ENCODE results near the gene CAST.

CAST gene

GRCh38 chr5:96628406-96628805, 33.8 kb upstream of the CAST start:
- Histone ChIP-seq H3K9me3 (ENCODE audit: control insufficient read depth, insufficient read depth, low read length) (no peaks in the 10 kb centered on the region), H3K27ac (ENCODE audit: low read length) (no peak overlapping the region), H3K36me3 (ENCODE audit: control insufficient read depth, insufficient read depth, low read length) (no peaks in the 10 kb centered on the region), H3K4me3 (ENCODE audit: low read length) (no peak overlapping the region), H3K4me1 (ENCODE audit: control insufficient read depth, insufficient read depth, low read length) (no peaks in the 10 kb centered on the region), H3K27me3 (ENCODE audit: control insufficient read depth, insufficient read depth, low read length) (no peaks in the 10 kb centered on the region)
- WGBS (ENCODE audit: insufficient coverage, insufficient read length): no CpG with 5 or more reads among the region's 3 CpGs
- DNase-seq (ENCODE audit: low read depth, low spot score): no peak

- no peaks in the 10 kb centered on the region for H3K36me3 ChIP-seq (ENCODE audit: control insufficient read depth, insufficient read depth, low read length)
- no peak overlapping the region for H3K27ac ChIP-seq (ENCODE audit: low read length)
- no peak for DNase-seq (ENCODE audit: low read depth, low spot score)
- H3K4me3 ChIP-seq (ENCODE audit: low read length): no peak overlapping the region
- no peaks in the 10 kb centered on the region for H3K4me1 ChIP-seq (ENCODE audit: control insufficient read depth, insufficient read depth, low read length)
- WGBS (ENCODE audit: insufficient coverage, insufficient read length): no CpG with 5 or more reads among the region's 2 CpGs
- no peaks in the 10 kb centered on the region for H3K27me3 ChIP-seq (ENCODE audit: control insufficient read depth, insufficient read depth, low read length)
- H3K9me3 ChIP-seq (ENCODE audit: control insufficient read depth, insufficient read depth, low read length): no peaks in the 10 kb centered on the region
These were observed 32.4 kb upstream of the CAST start for GRCh38 chr5:96629774-96630173.

GRCh38 chr5:96633820-96634219, 28.4 kb upstream of the CAST start:
- H3K27ac ChIP-seq (ENCODE audit: low read length): no peak overlapping the region
- no CpG with 5 or more reads among the region's 4 CpGs for WGBS (ENCODE audit: insufficient coverage, insufficient read length)
- DNase-seq (ENCODE audit: low read depth, low spot score): no peak

GRCh38 chr5:96634881-96635280, 27.3 kb upstream of the CAST start:
- Histone ChIP-seq H3K9me3 (ENCODE audit: control insufficient read depth, insufficient read depth, low read length) (no peaks in the 10 kb centered on the region), H3K27me3 (ENCODE audit: control insufficient read depth, insufficient read depth, low read length) (no peaks in the 10 kb centered on the region), H3K4me3 (ENCODE audit: low read length) (no peak overlapping the region), H3K4me1 (ENCODE audit: control insufficient read depth, insufficient read depth, low read length) (no peaks in the 10 kb centered on the region; the same call in 1 of the 2 replicates), H3K27ac (ENCODE audit: low read length) (no peak overlapping the region), H3K36me3 (ENCODE audit: control insufficient read depth, insufficient read depth, low read length) (no peaks in the 10 kb centered on the region)
- WGBS (ENCODE audit: insufficient coverage, insufficient read length): no CpG with 5 or more reads among the region's 1 CpG
- DNase-seq (ENCODE audit: low read depth, low spot score): no peak

More at GRCh38 chr5:96633820-96634219, 28.4 kb upstream of the CAST start:
- Histone ChIP-seq H3K36me3 (ENCODE audit: control insufficient read depth, insufficient read depth, low read length) (no peaks in the 10 kb centered on the region), H3K4me1 (ENCODE audit: control insufficient read depth, insufficient read depth, low read length) (no peaks in the 10 kb centered on the region; the same call in 1 of the 2 replicates), H3K9me3 (ENCODE audit: control insufficient read depth, insufficient read depth, low read length) (no peaks in the 10 kb centered on the region), H3K27me3 (ENCODE audit: control insufficient read depth, insufficient read depth, low read length) (no peaks in the 10 kb centered on the region), H3K4me3 (ENCODE audit: low read length) (no peak overlapping the region)

- DNase-seq (ENCODE audit: low read depth, low spot score): no peak
- no peaks in the 10 kb centered on the region; the same call in 1 of the 2 replicates for H3K4me1 ChIP-seq (ENCODE audit: control insufficient read depth, insufficient read depth, low read length)
- no CpG with 5 or more reads among the region's 1 CpG for WGBS (ENCODE audit: insufficient coverage, insufficient read length)
- no peaks in the 10 kb centered on the region for H3K36me3 ChIP-seq (ENCODE audit: control insufficient read depth, insufficient read depth, low read length)
- no peak overlapping the region for H3K4me3 ChIP-seq (ENCODE audit: low read length)
- H3K27me3 ChIP-seq (ENCODE audit: control insufficient read depth, insufficient read depth, low read length): no peaks in the 10 kb centered on the region
- no peaks in the 10 kb centered on the region for H3K9me3 ChIP-seq (ENCODE audit: control insufficient read depth, insufficient read depth, low read length)
- H3K27ac ChIP-seq (ENCODE audit: low read length): no peak overlapping the region
These were observed 26.1 kb upstream of the CAST start for GRCh38 chr5:96636046-96636445.

- WGBS (ENCODE audit: insufficient coverage, insufficient read length): 100% methylated on average over 1 of the region's 4 CpGs
- no peak overlapping the region for H3K4me3 ChIP-seq (ENCODE audit: low read length)
These were observed 25.6 kb upstream of the CAST start for GRCh38 chr5:96636594-96636993.

GRCh38 chr5:96637196-96637595, 25.0 kb upstream of the CAST start:
- DNase-seq (ENCODE audit: low read depth, low spot score): no peak
- Histone ChIP-seq H3K36me3 (ENCODE audit: control insufficient read depth, insufficient read depth, low read length) (no peaks in the 10 kb centered on the region), H3K27ac (ENCODE audit: low read length) (no peak overlapping the region), H3K4me3 (ENCODE audit: low read length) (no peak overlapping the region), H3K4me1 (ENCODE audit: control insufficient read depth, insufficient read depth, low read length) (no peaks in the 10 kb centered on the region; the same call in 1 of the 2 replicates), H3K27me3 (ENCODE audit: control insufficient read depth, insufficient read depth, low read length) (no peaks in the 10 kb centered on the region), H3K9me3 (ENCODE audit: control insufficient read depth, insufficient read depth, low read length) (no peaks in the 10 kb centered on the region)
- WGBS (ENCODE audit: insufficient coverage, insufficient read length): no CpG with 5 or more reads among the region's 1 CpG

More at GRCh38 chr5:96636594-96636993, 25.6 kb upstream of the CAST start:
- no peaks in the 10 kb centered on the region; the same call in 1 of the 2 replicates for H3K4me1 ChIP-seq (ENCODE audit: control insufficient read depth, insufficient read depth, low read length)
- no peak for DNase-seq (ENCODE audit: low read depth, low spot score)
- no peaks in the 10 kb centered on the region for H3K36me3 ChIP-seq (ENCODE audit: control insufficient read depth, insufficient read depth, low read length)
- no peak overlapping the region for H3K27ac ChIP-seq (ENCODE audit: low read length)
- no peaks in the 10 kb centered on the region for H3K9me3 ChIP-seq (ENCODE audit: control insufficient read depth, insufficient read depth, low read length)
- no peaks in the 10 kb centered on the region for H3K27me3 ChIP-seq (ENCODE audit: control insufficient read depth, insufficient read depth, low read length)

GRCh38 chr5:96638561-96638960, 23.6 kb upstream of the CAST start:
- no peaks in the 10 kb centered on the region for H3K27me3 ChIP-seq (ENCODE audit: control insufficient read depth, insufficient read depth, low read length)
- no peaks in the 10 kb centered on the region for H3K9me3 ChIP-seq (ENCODE audit: control insufficient read depth, insufficient read depth, low read length)
- no peaks in the 10 kb centered on the region; the same call in 1 of the 2 replicates for H3K4me1 ChIP-seq (ENCODE audit: control insufficient read depth, insufficient read depth, low read length)
- no CpG with 5 or more reads among the region's 3 CpGs for WGBS (ENCODE audit: insufficient coverage, insufficient read length)
- no peak overlapping the region for H3K27ac ChIP-seq (ENCODE audit: low read length)
- no peak overlapping the region for H3K4me3 ChIP-seq (ENCODE audit: low read length)
- H3K36me3 ChIP-seq (ENCODE audit: control insufficient read depth, insufficient read depth, low read length): no peaks in the 10 kb centered on the region
- DNase-seq (ENCODE audit: low read depth, low spot score): no peak

- Histone ChIP-seq H3K36me3 (ENCODE audit: control insufficient read depth, insufficient read depth, low read length) (no peaks in the 10 kb centered on the region), H3K27me3 (ENCODE audit: control insufficient read depth, insufficient read depth, low read length) (no peaks in the 10 kb centered on the region), H3K4me1 (ENCODE audit: control insufficient read depth, insufficient read depth, low read length) (no peaks in the 10 kb centered on the region), H3K4me3 (ENCODE audit: low read length) (no peak overlapping the region), H3K9me3 (ENCODE audit: control insufficient read depth, insufficient read depth, low read length) (no peaks in the 10 kb centered on the region), H3K27ac (ENCODE audit: low read length) (no peak overlapping the region)
- WGBS (ENCODE audit: insufficient coverage, insufficient read length): no CpG with 5 or more reads among the region's 3 CpGs
- DNase-seq (ENCODE audit: low read depth, low spot score): no peak
These were observed 21.5 kb upstream of the CAST start for GRCh38 chr5:96640696-96641095.

GRCh38 chr5:96641368-96642280, 20.6 kb upstream of the CAST start:
- Histone ChIP-seq H3K36me3 (ENCODE audit: control insufficient read depth, insufficient read depth, low read length) (no peaks in the 10 kb centered on the region), H3K4me3 (ENCODE audit: low read length) (no peak overlapping the region)

GRCh38 chr5:96642281-96642640, 19.9 kb upstream of the CAST start:
- DNase-seq (ENCODE audit: low read depth, low spot score): no peak
- H3K27me3 ChIP-seq (ENCODE audit: control insufficient read depth, insufficient read depth, low read length): no peaks in the 10 kb centered on the region
- no peaks in the 10 kb centered on the region for H3K36me3 ChIP-seq (ENCODE audit: control insufficient read depth, insufficient read depth, low read length)
- no peaks in the 10 kb centered on the region for H3K4me1 ChIP-seq (ENCODE audit: control insufficient read depth, insufficient read depth, low read length)
- H3K4me3 ChIP-seq (ENCODE audit: low read length): no peak overlapping the region
- H3K27ac ChIP-seq (ENCODE audit: low read length): no peak overlapping the region
- no CpG with 5 or more reads among the region's 2 CpGs for WGBS (ENCODE audit: insufficient coverage, insufficient read length)
- H3K9me3 ChIP-seq (ENCODE audit: control insufficient read depth, insufficient read depth, low read length): no peaks in the 10 kb centered on the region

More at GRCh38 chr5:96641368-96642280, 20.6 kb upstream of the CAST start:
- Histone ChIP-seq H3K27me3 (ENCODE audit: control insufficient read depth, insufficient read depth, low read length) (no peaks in the 10 kb centered on the region), H3K27ac (ENCODE audit: low read length) (no peak overlapping the region), H3K4me1 (ENCODE audit: control insufficient read depth, insufficient read depth, low read length) (no peaks in the 10 kb centered on the region), H3K9me3 (ENCODE audit: control insufficient read depth, insufficient read depth, low read length) (no peaks in the 10 kb centered on the region)
- no peak for DNase-seq (ENCODE audit: low read depth, low spot score)
- no CpG with 5 or more reads among the region's 5 CpGs for WGBS (ENCODE audit: insufficient coverage, insufficient read length)

Measured in iPS DF 6.9 (cell line).